Thymus (tissue), 11 donors: Measurements from ENCODE around the gene CAPSL. TPM values are rescaled to one million over a fixed set of nuclear protein-coding genes. Genes with fewer than 3 reads are reported as not detected.

Experiments
- DNase-seq, 9 donors: peaks; one replicate each; pipeline ENCODE4 v3.0.0-alpha.2; 2013; ENCODE audit warnings: low spot score in 9 of 9, low read depth in 6 of 9, missing footprints in 1 of 9
- H3K27ac ChIP-seq, 2 donors: one replicate each; pipeline ENCODE4 v1.5.1; 2013; ENCODE audit warnings: control low read depth in 1 of 2, low read depth in 1 of 2, low read length in 1 of 2, mild to moderate bottlenecking in 1 of 2, moderate library complexity in 1 of 2
- H3K27me3 ChIP-seq, 2 donors: one replicate each; pipeline ENCODE4 v1.5.1; 2013; ENCODE audit warnings: low read length in 1 of 2; ENCODE audit not compliant: control insufficient read depth in 2 of 2, insufficient read depth in 1 of 2
- H3K36me3 ChIP-seq, 2 donors: one replicate each; pipeline ENCODE4 v1.5.1; 2013; ENCODE audit warnings: low read length in 1 of 2, mild to moderate bottlenecking in 1 of 2, moderate library complexity in 1 of 2; ENCODE audit not compliant: control insufficient read depth in 2 of 2, insufficient read depth in 2 of 2
- H3K4me1 ChIP-seq, 2 donors: one replicate each; pipeline ENCODE4 v1.5.1; 2013; ENCODE audit warnings: low read length in 2 of 2; ENCODE audit not compliant: control insufficient read depth in 2 of 2, insufficient read depth in 2 of 2
- H3K4me3 ChIP-seq, 2 donors: one replicate each; pipeline ENCODE4 v1.5.1; 2013; ENCODE audit warnings: low read length in 2 of 2, control low read depth in 1 of 2, mild to moderate bottlenecking in 1 of 2
- H3K9me3 ChIP-seq, 2 donors: one replicate each; pipeline ENCODE4 v1.5.1; 2013; ENCODE audit warnings: low read length in 1 of 2, mild to moderate bottlenecking in 1 of 2; ENCODE audit not compliant: control insufficient read depth in 2 of 2, insufficient read depth in 1 of 2
- WGBS: extraction: QIAGEN DNeasy Blood & Tissue Kit; methylation state at CpG from one replicate; pipeline ENCODE4 v1.1.7; 2013; 5-methylcytosine and 5-hydroxymethylcytosine counted together
- polyA plus RNA-seq: library from polyadenylated mRNA; stranded (reverse); fragments of 200-250 nt; gene quantifications from one replicate; pipeline ENCODE4 v1.2.3, GENCODE V29; 2013
- total RNA-seq: library from RNA; stranded (reverse); fragments of 120-200 nt; gene quantifications from one replicate; pipeline ENCODE4 v1.2.4, GENCODE V29; 2013
- donor health status: healthy.

CAPSL gene
- total and polyA plus RNA-seq, 2 donors, result 2.6 to 4.0 TPM

- Histone ChIP-seq H3K9me3 (no peaks in the 10 kb centered on the region), H3K4me3 (no peak overlapping the region), H3K27me3 (no peaks in the 10 kb centered on the region), H3K27ac (no peak overlapping the region), H3K36me3 (no peaks in the 10 kb centered on the region), H3K4me1 (peaks cover 6 to 12% of the 10 kb centered on the region in 2 donors)
- DNase-seq, result no peak
- 97% methylated on average over 1 of the region's 1 CpG for WGBS
Observed at GRCh38 chr5:35956429-35956828, 18.0 kb upstream of the CAPSL start.

- Histone ChIP-seq H3K4me3 (no peak overlapping the region), H3K4me1 (peaks cover 6 to 12% of the 10 kb centered on the region in 2 donors), H3K36me3 (no peaks in the 10 kb centered on the region), H3K27ac (peak overlapping the region in 1 of 2 donors; percentile 62), H3K9me3 (no peaks in the 10 kb centered on the region), H3K27me3 (no peaks in the 10 kb centered on the region)
- peak; percentile 27 to 87 (median 64) for DNase-seq
- WGBS, result 16% methylated on average over 9 of the region's 9 CpGs
Observed at GRCh38 chr5:35954175-35954574, 15.8 kb upstream of the CAPSL start.

DNA sequence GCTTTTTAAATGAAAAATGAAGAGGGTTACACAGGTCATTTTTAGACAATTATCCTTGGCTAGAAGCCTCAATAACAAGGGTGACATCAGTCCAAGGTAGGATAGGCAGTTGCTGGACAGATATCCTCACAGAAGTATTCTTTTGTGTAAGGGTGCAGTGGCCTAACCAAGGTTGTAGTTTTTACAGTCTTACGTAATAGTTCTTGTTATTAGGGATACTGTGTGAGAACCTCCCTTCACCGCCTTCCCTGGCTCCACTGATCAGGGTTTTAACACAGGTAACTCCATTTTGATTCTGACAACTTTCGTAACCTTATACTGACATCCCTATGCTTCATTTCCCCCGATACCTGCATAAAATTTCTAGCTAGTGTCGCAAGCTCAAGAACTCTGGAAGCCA is 8.7 kb upstream of the CAPSL start:
- H3K27ac ChIP-seq, result no peak overlapping the region
- peaks cover 0 to 4% of the 10 kb centered on the region in 2 donors for H3K9me3 ChIP-seq
- no peaks in the 10 kb centered on the region for H3K36me3 ChIP-seq
- WGBS, result 78% methylated on average over 5 of the region's 5 CpGs
- H3K4me1 ChIP-seq, result no peaks in the 10 kb centered on the region
- no peak for DNase-seq
- H3K27me3 ChIP-seq, result no peaks in the 10 kb centered on the region
- no peak overlapping the region for H3K4me3 ChIP-seq

GRCh38 chr5:35939639-35940038 is 1.2 kb upstream of the CAPSL start:
- no peak for DNase-seq
- Histone ChIP-seq H3K4me3 (no peak overlapping the region), H3K27me3 (no peaks in the 10 kb centered on the region), H3K27ac (no peak overlapping the region), H3K4me1 (peaks cover 0 to 6% of the 10 kb centered on the region in 2 donors), H3K9me3 (no peaks in the 10 kb centered on the region), H3K36me3 (no peaks in the 10 kb centered on the region)
- WGBS, result 64% methylated on average over 3 of the region's 3 CpGs

- no peaks in the 10 kb centered on the region for H3K36me3 ChIP-seq
Observed at GRCh38 chr5:35926389-35927051, 11.9 kb downstream of the CAPSL start.

GRCh38 chr5:35924950-35925722 is 13.3 kb downstream of the CAPSL start:
- Histone ChIP-seq H3K9me3 (peaks cover 0 to 5% of the 10 kb centered on the region in 2 donors), H3K27me3 (no peaks in the 10 kb centered on the region), H3K27ac (peak overlapping the region in 1 of 2 donors; percentile 64), H3K4me3 (peak overlapping the region in 1 of 2 donors; percentile 3), H3K4me1 (peaks cover 26 to 34% of the 10 kb centered on the region in 2 donors), H3K36me3 (no peaks in the 10 kb centered on the region)
- DNase-seq, result peak; percentile 71 to 95 (median 86)
- WGBS, result 11% methylated on average over 21 of the region's 21 CpGs

More at GRCh38 chr5:35926389-35927051, 11.9 kb downstream of the CAPSL start:
- H3K4me1 ChIP-seq, result peaks cover 22 to 31% of the 10 kb centered on the region in 2 donors
- 52% methylated on average over 13 of the region's 13 CpGs for WGBS
- no peak overlapping the region for H3K27ac ChIP-seq
- no peaks in the 10 kb centered on the region for H3K27me3 ChIP-seq
- H3K9me3 ChIP-seq, result no peaks in the 10 kb centered on the region
- DNase-seq, result peak; percentile 54 to 89 (median 78)
- no peak overlapping the region for H3K4me3 ChIP-seq

- H3K4me3 ChIP-seq, result peak overlapping the region in 1 of 2 donors; percentile 13
- peaks cover 0 to 12% of the 10 kb centered on the region in 2 donors for H3K9me3 ChIP-seq
- peak overlapping the region; percentile 12 to 64 for H3K27ac ChIP-seq
- 46% methylated on average over 10 of the region's 10 CpGs for WGBS
- no peaks in the 10 kb centered on the region for H3K27me3 ChIP-seq
- peaks cover 0 to 6% of the 10 kb centered on the region in 2 donors for H3K36me3 ChIP-seq
- H3K4me1 ChIP-seq, result peaks cover 26 to 38% of the 10 kb centered on the region in 2 donors
- peak in 1 of 9 donors; percentile 13 for DNase-seq
Observed at GRCh38 chr5:35924122-35924949, 14.1 kb downstream of the CAPSL start.

- Histone ChIP-seq H3K36me3 (peaks cover 0 to 6% of the 10 kb centered on the region in 2 donors), H3K9me3 (peaks cover 0 to 12% of the 10 kb centered on the region in 2 donors), H3K27ac (no peak overlapping the region), H3K27me3 (no peaks in the 10 kb centered on the region), H3K4me3 (no peak overlapping the region), H3K4me1 (peaks cover 26 to 39% of the 10 kb centered on the region in 2 donors)
- no peak for DNase-seq
- 95% methylated on average over 7 of the region's 7 CpGs for WGBS
Observed at GRCh38 chr5:35922468-35922867, 16.0 kb downstream of the CAPSL start.
